Mammary epithelial cell (primary cell): Measurements from ENCODE around the gene RAD51.
"Not testable (repeated sequence)": the region's sequence is repeated elsewhere in the genome, so short reads cannot be mapped to it uniquely, and the experiment has no call there.

ENCODE experiments used
- CTCF ChIP-seq, 2 donors: IDR thresholded peaks in 1 of 2; conservative IDR thresholded peaks in 1 of 2; 2 replicates each; pipeline ENCODE4 v1.5.1; 2011 to 2012; ENCODE audit warnings: inconsistent platforms in 2 of 2, low read length in 2 of 2, mild to moderate bottlenecking in 2 of 2, control low read depth in 1 of 2, low read depth in 1 of 2; ENCODE audit not compliant: insufficient read depth in 1 of 2; ENCODE audit errors: extremely low read depth in 1 of 2
- EZH2 ChIP-seq: IDR thresholded peaks from 2 replicates; pipeline ENCODE4 v1.6.1; 2012; ENCODE audit warnings: low read length, inconsistent platforms, borderline replicate concordance

- not testable (repeated sequence) for TF ChIP-seq CTCF (conservative IDR thresholded peaks at IDR 0.05 in 1 of 2, IDR thresholded peaks at IDR 0.05 in 1 of 2; ENCODE audit: extremely low read depth in 1 of 2, insufficient read depth in 1 of 2, low read depth in 1 of 2, low read length in 2 of 2); EZH2
Measured at GRCh38 chr15:40676906-40677305, 18.1 kb upstream of the RAD51 start.
